HepG2 (cell line): ENCODE measurements around the gene TCF12.

Experiments
- ATF2 ChIP-seq: sonication (generic); formaldehyde crosslinking; IDR thresholded peaks from 2 replicates; pipeline ENCODE4 v1.4.0; 2020; ENCODE audit warnings: missing genetic modification reagents
- FOXK1 ChIP-seq: sonication (generic); formaldehyde crosslinking; IDR thresholded peaks from 2 replicates; pipeline ENCODE4 v1.4.0; 2020; ENCODE audit warnings: low read depth, missing genetic modification reagents, borderline replicate concordance
- KDM2A ChIP-seq: sonication (generic); formaldehyde crosslinking; IDR thresholded peaks from 2 replicates; pipeline ENCODE4 v1.4.0; 2020; ENCODE audit warnings: low read depth, missing genetic modification reagents, borderline replicate concordance
- MEF2D ChIP-seq: sonication (generic); formaldehyde crosslinking; IDR thresholded peaks from 2 replicates; pipeline ENCODE4 v1.5.1; 2020; ENCODE audit warnings: mild to moderate bottlenecking, missing genetic modification reagents
- NFYB ChIP-seq: sonication (generic); formaldehyde crosslinking; IDR thresholded peaks from 2 replicates; pipeline ENCODE4 v1.4.0; 2020; ENCODE audit warnings: missing genetic modification reagents
- SAFB2 ChIP-seq: sonication (generic); formaldehyde crosslinking; IDR thresholded peaks from 2 replicates; pipeline ENCODE4 v1.5.1; 2020; ENCODE audit warnings: missing genetic modification reagents, low read depth, mild to moderate bottlenecking, borderline replicate concordance
- SCMH1 ChIP-seq: sonication (generic); formaldehyde crosslinking; IDR thresholded peaks from 2 replicates; pipeline ENCODE4 v1.9.0; 2021; ENCODE audit warnings: missing genetic modification reagents, mild to moderate bottlenecking, borderline replicate concordance
- ZNF274 ChIP-seq: sonication (generic); formaldehyde crosslinking; IDR thresholded peaks from 2 replicates; pipeline ENCODE4 v1.5.1; 2020; ENCODE audit warnings: mild to moderate bottlenecking, missing genetic modification reagents
- ZNF431 ChIP-seq: sonication (generic); formaldehyde crosslinking; IDR thresholded peaks from 2 replicates; pipeline ENCODE4 v1.9.0; 2022; ENCODE audit warnings: missing genetic modification reagents, low read depth, mild to moderate bottlenecking, borderline replicate concordance
- TF ChIP-seq, protein P1 (sequence below): sonication (generic); formaldehyde crosslinking; IDR thresholded peaks from 2 replicates; pipeline ENCODE4 v1.8.0; 2022; ENCODE audit warnings: missing genetic modification reagents, mild to moderate bottlenecking, borderline replicate concordance

DNA sequence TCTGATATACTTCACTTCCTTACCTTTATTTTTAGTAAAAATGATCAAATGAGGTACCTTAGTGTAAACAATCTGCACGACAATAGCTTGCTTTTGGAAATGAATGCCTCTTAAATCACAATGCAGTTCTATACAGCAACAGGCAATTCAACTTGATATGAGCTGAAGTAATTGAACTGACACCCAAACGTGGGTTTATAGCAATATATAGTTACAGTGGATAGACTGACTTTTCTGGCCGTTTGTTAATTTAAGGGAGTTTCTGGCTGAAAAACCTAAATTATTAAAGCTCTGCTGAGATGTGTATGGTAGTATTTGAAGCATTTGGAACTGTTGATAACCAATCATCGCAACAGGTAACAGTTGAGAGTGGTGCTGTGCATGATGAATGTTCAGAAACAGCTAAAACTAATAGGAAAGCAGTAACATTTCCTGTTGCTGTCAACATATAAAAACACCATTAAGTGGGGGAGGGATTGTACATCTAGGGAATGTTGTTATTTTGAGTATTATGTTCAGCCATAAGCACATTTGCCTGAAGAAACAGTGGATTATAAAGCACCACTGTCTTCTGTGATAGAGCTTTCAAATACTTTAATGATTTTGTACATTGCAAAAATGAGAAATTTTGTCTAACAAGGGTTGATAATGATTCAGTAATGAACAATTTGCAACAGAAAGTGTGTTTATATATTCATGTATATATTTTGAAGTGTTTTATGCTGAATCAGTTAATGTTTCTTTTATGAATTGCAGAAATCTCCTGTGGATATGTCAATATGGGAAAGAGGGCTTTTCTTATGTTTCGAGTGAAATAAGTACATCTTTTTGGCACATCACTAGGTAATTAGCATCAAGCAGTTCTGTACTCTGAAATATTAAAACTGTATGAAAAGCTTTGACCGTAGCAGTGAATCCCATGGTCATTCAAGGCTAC lies 176.1 kb downstream of the TCF12 start:
- TF ChIP-seq FOXK1 (CRISPR knock-in tag): no peak
- no peak for TF ChIP-seq SCMH1 (CRISPR knock-in tag)
- TF ChIP-seq ATF2 (CRISPR knock-in tag): no peak
- TF ChIP-seq NFYB (CRISPR knock-in tag): no peak
- no peak for TF ChIP-seq KDM2A (CRISPR knock-in tag)
- TF ChIP-seq ZNF431 (CRISPR knock-in tag): no peak
- TF ChIP-seq, protein P1, sequence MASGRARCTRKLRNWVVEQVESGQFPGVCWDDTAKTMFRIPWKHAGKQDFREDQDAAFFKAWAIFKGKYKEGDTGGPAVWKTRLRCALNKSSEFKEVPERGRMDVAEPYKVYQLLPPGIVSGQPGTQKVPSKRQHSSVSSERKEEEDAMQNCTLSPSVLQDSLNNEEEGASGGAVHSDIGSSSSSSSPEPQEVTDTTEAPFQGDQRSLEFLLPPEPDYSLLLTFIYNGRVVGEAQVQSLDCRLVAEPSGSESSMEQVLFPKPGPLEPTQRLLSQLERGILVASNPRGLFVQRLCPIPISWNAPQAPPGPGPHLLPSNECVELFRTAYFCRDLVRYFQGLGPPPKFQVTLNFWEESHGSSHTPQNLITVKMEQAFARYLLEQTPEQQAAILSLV: no peak
- no peak for TF ChIP-seq SAFB2 (CRISPR knock-in tag)
- TF ChIP-seq MEF2D (CRISPR knock-in tag): no peak
- TF ChIP-seq ZNF274 (CRISPR knock-in tag): no peak
